Measurements from ENCODE around the gene NKIRAS2. TPM values are rescaled to one million over a fixed set of nuclear protein-coding genes. Genes with fewer than 3 reads are reported as not detected.
"Not testable (repeated sequence)": the region's sequence is repeated elsewhere in the genome, so short reads cannot be mapped to it uniquely, and the experiment has no call there.

The NKIRAS2 gene
- total RNA-seq, 1 donor from 2014 or later, result 44.7 TPM

DNA sequence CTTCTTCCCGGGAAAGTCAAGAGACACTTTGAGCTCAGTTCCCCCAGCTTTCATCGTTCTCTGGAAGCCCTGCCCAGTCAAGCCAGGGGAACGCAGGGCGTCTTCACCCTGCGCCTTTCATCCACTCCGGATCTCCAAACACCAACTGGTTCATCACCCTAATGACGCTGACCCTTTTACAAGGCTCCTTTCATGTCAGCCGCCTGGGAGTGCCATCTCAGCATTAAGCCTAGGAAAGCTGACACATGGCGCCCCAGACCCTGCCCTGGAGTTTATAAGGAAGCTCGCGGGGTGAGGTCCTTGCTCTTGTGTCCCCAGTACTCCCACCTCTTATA is 2.1 kb upstream of the NKIRAS2 start:
- DNase-seq (ENCODE audit: extremely low spot score, unreplicated experiment), result no peak
- Mint-ChIP-seq H3K9me3 (no peaks in the 10 kb centered on the region), H3K4me3 (peak overlapping the region; percentile 99), H3K27ac (peak overlapping the region; percentile 99), H3K36me3 (no peaks in the 10 kb centered on the region), H3K27me3 (no peaks in the 10 kb centered on the region), H3K4me1 (ENCODE audit: unreplicated experiment) (peaks cover 26% of the 10 kb centered on the region)
- TF ChIP-seq, protein P1, sequence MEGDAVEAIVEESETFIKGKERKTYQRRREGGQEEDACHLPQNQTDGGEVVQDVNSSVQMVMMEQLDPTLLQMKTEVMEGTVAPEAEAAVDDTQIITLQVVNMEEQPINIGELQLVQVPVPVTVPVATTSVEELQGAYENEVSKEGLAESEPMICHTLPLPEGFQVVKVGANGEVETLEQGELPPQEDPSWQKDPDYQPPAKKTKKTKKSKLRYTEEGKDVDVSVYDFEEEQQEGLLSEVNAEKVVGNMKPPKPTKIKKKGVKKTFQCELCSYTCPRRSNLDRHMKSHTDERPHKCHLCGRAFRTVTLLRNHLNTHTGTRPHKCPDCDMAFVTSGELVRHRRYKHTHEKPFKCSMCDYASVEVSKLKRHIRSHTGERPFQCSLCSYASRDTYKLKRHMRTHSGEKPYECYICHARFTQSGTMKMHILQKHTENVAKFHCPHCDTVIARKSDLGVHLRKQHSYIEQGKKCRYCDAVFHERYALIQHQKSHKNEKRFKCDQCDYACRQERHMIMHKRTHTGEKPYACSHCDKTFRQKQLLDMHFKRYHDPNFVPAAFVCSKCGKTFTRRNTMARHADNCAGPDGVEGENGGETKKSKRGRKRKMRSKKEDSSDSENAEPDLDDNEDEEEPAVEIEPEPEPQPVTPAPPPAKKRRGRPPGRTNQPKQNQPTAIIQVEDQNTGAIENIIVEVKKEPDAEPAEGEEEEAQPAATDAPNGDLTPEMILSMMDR (conservative IDR thresholded peaks at IDR 0.05), result no peak

DNA sequence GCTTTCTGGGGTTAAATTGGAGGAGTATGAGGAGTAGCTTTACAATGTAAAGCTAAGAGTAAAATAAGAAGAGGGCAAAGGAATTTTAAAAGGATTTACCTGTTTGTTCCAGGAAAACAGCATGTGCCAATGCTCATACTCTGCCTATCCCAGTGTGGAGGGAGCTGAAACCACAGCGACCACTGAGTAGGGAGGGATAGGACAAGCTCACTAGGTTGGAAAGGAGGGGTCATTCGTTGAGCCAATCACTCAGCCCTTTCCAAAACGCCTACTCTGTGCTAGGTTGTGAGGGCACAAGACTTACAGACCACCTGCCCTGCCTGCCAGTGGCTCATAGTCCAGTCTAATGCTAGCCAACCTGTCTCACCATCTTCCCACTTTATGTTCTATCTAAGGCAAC is 1.6 kb upstream of the NKIRAS2 start:
- peak overlapping the region; percentile 99 for H3K4me3 Mint-ChIP-seq
- H3K27me3 Mint-ChIP-seq, result no peaks in the 10 kb centered on the region
- H3K9me3 Mint-ChIP-seq, result no peaks in the 10 kb centered on the region
- peak overlapping the region; percentile 99 for H3K27ac Mint-ChIP-seq
- H3K36me3 Mint-ChIP-seq, result no peaks in the 10 kb centered on the region
- H3K4me1 Mint-ChIP-seq (ENCODE audit: unreplicated experiment), result peaks cover 22% of the 10 kb centered on the region
- no peak for DNase-seq (ENCODE audit: extremely low spot score, unreplicated experiment)
- TF ChIP-seq, protein P1 (conservative IDR thresholded peaks at IDR 0.05), result no peak

DNA sequence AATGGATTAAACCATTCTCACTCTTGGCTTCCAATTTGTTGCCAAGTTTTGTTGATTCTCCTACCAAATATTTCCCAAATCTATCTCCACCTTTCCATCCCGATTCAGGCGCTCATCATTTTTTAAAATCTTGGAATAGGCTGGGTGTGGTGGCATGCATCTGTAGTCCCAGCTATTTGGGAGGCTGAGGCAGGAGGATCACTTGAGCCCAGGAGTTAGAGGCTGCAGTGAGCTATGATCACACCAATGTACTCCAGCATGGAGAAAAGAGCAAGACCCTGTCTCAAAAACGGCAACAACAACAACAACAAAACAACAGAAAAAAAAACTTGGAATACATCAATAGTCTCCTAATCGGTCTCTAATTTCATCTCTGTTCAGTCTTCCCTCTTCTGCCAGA is 902 bp upstream of the NKIRAS2 start:
- TF ChIP-seq, protein P1 (conservative IDR thresholded peaks at IDR 0.05), result no peak
- no peaks in the 10 kb centered on the region for H3K27me3 Mint-ChIP-seq
- H3K9me3 Mint-ChIP-seq, result no peaks in the 10 kb centered on the region
- H3K27ac Mint-ChIP-seq, result no peak overlapping the region
- H3K4me3 Mint-ChIP-seq, result peak overlapping the region; percentile 99
- no peaks in the 10 kb centered on the region for H3K36me3 Mint-ChIP-seq
- peaks cover 18% of the 10 kb centered on the region for H3K4me1 Mint-ChIP-seq (ENCODE audit: unreplicated experiment)
- DNase-seq (ENCODE audit: extremely low spot score, unreplicated experiment), result no peak

DNA sequence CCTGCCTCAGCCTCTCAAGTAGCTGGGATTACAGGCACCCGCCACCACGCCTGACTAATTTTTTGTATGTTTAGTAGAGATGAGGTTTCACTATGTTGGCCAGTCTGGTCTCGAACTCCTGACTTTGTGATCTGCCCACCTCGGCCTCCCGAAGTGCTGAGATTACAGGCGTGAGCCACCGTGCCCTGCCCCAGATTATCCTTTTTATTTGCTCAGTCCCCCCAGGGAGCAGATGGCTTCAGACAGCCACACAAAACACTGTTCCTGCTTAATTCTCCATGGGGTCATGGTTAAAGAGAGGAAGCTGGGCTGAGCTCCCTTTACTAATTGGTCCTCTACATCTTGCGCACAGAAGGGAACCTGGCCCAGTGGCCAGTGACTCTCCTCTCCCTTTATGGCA is 955 bp downstream of the NKIRAS2 start:
- peak overlapping the region; percentile 86 for H3K27ac Mint-ChIP-seq
- not testable (repeated sequence) for H3K36me3 Mint-ChIP-seq; H3K27me3 Mint-ChIP-seq; DNase-seq (ENCODE audit: extremely low spot score, unreplicated experiment); H3K9me3 Mint-ChIP-seq
- peaks cover 23% of the 10 kb centered on the region for H3K4me1 Mint-ChIP-seq (ENCODE audit: unreplicated experiment)
- H3K4me3 Mint-ChIP-seq, result peak overlapping the region; percentile 99

DNA sequence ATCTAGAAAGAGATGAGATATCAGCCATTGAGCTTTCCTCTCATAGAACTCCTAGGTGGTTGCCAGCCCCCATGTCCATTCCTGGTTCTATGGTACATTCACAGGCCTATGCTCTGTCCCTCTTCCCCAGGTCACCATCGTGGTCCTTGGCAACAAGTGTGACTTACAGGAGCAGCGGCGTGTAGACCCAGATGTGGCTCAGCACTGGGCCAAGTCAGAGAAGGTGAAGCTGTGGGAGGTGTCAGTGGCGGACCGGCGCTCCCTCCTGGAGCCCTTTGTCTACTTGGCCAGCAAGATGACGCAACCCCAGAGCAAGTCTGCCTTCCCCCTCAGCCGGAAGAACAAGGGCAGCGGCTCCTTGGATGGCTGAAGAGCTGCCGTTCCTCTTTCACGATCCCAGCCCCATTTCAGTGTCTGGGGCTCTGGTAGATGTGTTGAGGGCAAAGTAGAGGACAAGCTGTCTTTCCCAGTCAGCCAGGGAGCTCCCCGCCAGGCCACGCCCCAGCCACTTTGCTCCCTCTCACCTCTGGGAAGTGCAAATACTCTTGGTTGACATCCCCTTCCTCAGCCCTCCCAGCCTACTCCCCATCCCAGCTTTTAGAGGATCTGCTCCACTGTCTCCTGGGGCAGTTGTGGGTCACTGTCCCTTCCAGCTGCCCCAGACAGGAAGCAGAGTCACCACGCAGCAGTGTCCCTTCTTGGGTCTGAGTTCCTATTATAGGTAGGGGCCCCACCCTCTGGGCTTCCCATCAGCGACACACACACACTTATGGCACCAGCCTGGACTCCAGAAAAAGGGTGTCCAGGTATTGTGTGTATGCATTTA is 3.8 kb downstream of the NKIRAS2 start:
- TF ChIP-seq, protein P1 (conservative IDR thresholded peaks at IDR 0.05), result no peak
- no peak overlapping the region for H3K4me3 Mint-ChIP-seq
- no peaks in the 10 kb centered on the region for H3K27me3 Mint-ChIP-seq
- DNase-seq (ENCODE audit: extremely low spot score, unreplicated experiment), result no peak
- no peak overlapping the region for H3K27ac Mint-ChIP-seq
- peaks cover 5% of the 10 kb centered on the region for H3K36me3 Mint-ChIP-seq
- peaks cover 25% of the 10 kb centered on the region for H3K4me1 Mint-ChIP-seq (ENCODE audit: unreplicated experiment)
- H3K9me3 Mint-ChIP-seq, result no peaks in the 10 kb centered on the region

DNA sequence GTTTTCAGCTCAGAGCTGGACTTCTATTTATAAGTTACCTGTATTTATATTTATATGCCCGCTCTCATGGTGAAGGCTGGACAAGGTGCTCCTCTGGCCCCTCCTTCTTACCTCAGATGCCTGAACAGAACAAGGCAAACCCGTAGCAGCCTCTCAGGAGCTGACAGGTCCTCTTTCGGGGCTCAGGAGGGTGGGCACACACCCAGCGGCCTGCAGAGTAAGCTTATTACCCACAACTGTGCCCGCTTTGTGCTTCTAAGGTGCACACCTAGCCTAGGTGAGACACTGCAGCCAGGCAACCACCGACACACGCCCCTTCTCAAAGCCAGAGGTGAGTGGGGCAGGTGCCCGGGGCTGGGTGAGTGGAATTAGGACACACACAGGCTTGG is 5.3 kb downstream of the NKIRAS2 start:
- peaks cover 25% of the 10 kb centered on the region for H3K4me1 Mint-ChIP-seq (ENCODE audit: unreplicated experiment)
- no peak for DNase-seq (ENCODE audit: extremely low spot score, unreplicated experiment)
- no peaks in the 10 kb centered on the region for H3K9me3 Mint-ChIP-seq
- H3K27ac Mint-ChIP-seq, result peak overlapping the region; percentile 91
- peaks cover 5% of the 10 kb centered on the region for H3K36me3 Mint-ChIP-seq
- no peak overlapping the region for H3K4me3 Mint-ChIP-seq
- H3K27me3 Mint-ChIP-seq, result no peaks in the 10 kb centered on the region
- TF ChIP-seq, protein P1 (conservative IDR thresholded peaks at IDR 0.05), result no peak

Data from type B pancreatic cell (in vitro differentiated cells).